ENCODE measurements around the gene PTPN6.

The PTPN6 gene

GRCh38 chr12:6936194-6936635 lies 14.9 kb upstream of the PTPN6 start:
- Histone ChIP-seq H3K36me3 (ENCODE audit: control insufficient read depth, insufficient read depth, low read length) (peaks cover 58% of the 10 kb centered on the region), H3K4me1 (ENCODE audit: control insufficient read depth, insufficient read depth, low read length) (peaks cover 5% of the 10 kb centered on the region; the same call in 1 of the 2 replicates), H3K27me3 (ENCODE audit: control insufficient read depth, insufficient read depth, low read length) (no peaks in the 10 kb centered on the region), H3K9me3 (ENCODE audit: control insufficient read depth, insufficient read depth, low read length) (no peaks in the 10 kb centered on the region), H3K4me3 (ENCODE audit: low read depth, low read length) (no peak overlapping the region), H3K27ac (ENCODE audit: low read depth, low read length) (no peak overlapping the region), H3K9ac (ENCODE audit: low read depth, low read length) (no peak overlapping the region)

- Histone ChIP-seq H3K4me3 (ENCODE audit: low read depth, low read length) (peak overlapping the region; percentile 71), H3K4me1 (ENCODE audit: control insufficient read depth, insufficient read depth, low read length) (peaks cover 5% of the 10 kb centered on the region; the same call in 1 of the 2 replicates), H3K27me3 (ENCODE audit: control insufficient read depth, insufficient read depth, low read length) (no peaks in the 10 kb centered on the region), H3K36me3 (ENCODE audit: control insufficient read depth, insufficient read depth, low read length) (peaks cover 64% of the 10 kb centered on the region), H3K9me3 (ENCODE audit: control insufficient read depth, insufficient read depth, low read length) (no peaks in the 10 kb centered on the region), H3K9ac (ENCODE audit: low read depth, low read length) (peak overlapping the region; percentile 88; the same call in 1 of the 2 replicates), H3K27ac (ENCODE audit: low read depth, low read length) (peak overlapping the region; percentile 98)
These were observed 14.3 kb upstream of the PTPN6 start for GRCh38 chr12:6936636-6937480.

DNA sequence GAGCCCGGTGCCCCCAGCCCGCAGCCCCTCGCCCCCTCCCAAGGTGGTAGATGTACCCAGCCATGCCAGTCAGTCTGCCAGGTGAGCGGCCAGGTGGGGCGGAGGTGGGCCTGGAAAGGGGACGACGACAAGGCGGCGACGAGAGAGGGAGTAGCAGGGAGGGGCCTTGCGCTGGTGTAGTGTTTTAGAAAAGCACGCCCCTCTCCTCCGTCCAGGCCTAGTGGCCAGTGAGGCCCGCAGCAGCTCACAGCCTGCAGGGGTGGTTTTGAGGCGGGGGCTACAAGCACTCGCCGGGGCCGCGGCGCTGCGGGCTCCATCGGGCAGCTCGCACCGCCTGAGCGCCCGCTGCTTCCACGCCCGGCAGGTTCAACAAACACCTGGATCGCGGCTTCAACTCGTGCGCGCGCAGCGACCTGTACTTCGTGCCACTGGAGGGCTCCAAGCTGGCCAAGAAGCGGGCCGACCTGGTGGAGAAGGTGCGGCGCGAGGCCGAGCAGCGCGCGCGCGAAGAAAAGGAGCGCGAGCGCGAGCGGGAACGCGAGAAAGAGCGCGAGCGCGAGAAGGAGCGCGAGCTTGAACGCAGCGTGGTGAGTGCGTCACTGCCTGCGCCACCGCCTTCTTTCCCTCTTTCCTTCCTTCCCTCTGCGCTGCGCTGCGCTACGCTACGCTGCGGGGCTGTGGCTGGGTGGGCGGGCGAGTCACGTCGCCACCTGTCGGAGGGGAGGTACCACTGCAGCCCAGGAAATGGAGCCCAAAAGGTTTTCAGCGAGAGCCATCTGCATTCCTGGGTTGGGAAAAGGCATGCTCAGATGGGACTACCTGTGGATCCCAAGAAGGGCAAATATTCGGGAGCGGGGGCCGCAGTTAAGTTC lies 13.4 kb upstream of the PTPN6 start:
- Histone ChIP-seq H3K4me3 (ENCODE audit: low read depth, low read length) (peak overlapping the region; percentile 71), H3K9ac (ENCODE audit: low read depth, low read length) (peak overlapping the region; percentile 88), H3K36me3 (ENCODE audit: control insufficient read depth, insufficient read depth, low read length) (peaks cover 60% of the 10 kb centered on the region), H3K4me1 (ENCODE audit: control insufficient read depth, insufficient read depth, low read length) (peaks cover 7% of the 10 kb centered on the region; the same call in 1 of the 2 replicates), H3K27me3 (ENCODE audit: control insufficient read depth, insufficient read depth, low read length) (no peaks in the 10 kb centered on the region), H3K9me3 (ENCODE audit: control insufficient read depth, insufficient read depth, low read length) (no peaks in the 10 kb centered on the region), H3K27ac (ENCODE audit: low read depth, low read length) (peak overlapping the region; percentile 98)

DNA sequence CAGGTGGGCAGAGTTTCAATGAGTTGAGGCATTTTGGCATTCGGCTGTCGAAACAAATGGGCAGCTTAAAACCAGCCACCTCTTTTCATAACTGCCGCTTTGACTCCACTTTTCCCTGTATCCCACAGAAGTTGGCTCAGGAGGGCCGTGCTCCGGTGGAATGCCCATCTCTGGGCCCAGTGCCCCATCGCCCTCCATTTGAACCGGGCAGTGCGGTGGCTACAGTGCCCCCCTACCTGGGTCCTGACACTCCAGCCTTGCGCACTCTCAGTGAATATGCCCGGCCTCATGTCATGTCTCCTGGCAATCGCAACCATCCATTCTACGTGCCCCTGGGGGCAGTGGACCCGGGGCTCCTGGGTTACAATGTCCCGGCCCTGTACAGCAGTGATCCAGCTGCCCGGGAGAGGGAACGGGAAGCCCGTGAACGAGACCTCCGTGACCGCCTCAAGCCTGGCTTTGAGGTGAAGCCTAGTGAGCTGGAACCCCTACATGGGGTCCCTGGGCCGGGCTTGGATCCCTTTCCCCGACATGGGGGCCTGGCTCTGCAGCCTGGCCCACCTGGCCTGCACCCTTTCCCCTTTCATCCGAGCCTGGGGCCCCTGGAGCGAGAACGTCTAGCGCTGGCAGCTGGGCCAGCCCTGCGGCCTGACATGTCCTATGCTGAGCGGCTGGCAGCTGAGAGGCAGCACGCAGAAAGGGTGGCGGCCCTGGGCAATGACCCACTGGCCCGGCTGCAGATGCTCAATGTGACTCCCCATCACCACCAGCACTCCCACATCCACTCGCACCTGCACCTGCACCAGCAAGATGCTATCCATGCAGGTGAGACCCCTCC lies 12.6 kb upstream of the PTPN6 start:
- peak overlapping the region; percentile 71 for H3K4me3 ChIP-seq (ENCODE audit: low read depth, low read length)
- H3K9me3 ChIP-seq (ENCODE audit: control insufficient read depth, insufficient read depth, low read length) = no peaks in the 10 kb centered on the region
- H3K27me3 ChIP-seq (ENCODE audit: control insufficient read depth, insufficient read depth, low read length) = no peaks in the 10 kb centered on the region
- H3K36me3 ChIP-seq (ENCODE audit: control insufficient read depth, insufficient read depth, low read length) = peaks cover 54% of the 10 kb centered on the region
- H3K9ac ChIP-seq (ENCODE audit: low read depth, low read length) = peak overlapping the region; percentile 39
- H3K27ac ChIP-seq (ENCODE audit: low read depth, low read length) = peak overlapping the region; percentile 98
- H3K4me1 ChIP-seq (ENCODE audit: control insufficient read depth, insufficient read depth, low read length) = peaks cover 12% of the 10 kb centered on the region; the same call in 1 of the 2 replicates

DNA sequence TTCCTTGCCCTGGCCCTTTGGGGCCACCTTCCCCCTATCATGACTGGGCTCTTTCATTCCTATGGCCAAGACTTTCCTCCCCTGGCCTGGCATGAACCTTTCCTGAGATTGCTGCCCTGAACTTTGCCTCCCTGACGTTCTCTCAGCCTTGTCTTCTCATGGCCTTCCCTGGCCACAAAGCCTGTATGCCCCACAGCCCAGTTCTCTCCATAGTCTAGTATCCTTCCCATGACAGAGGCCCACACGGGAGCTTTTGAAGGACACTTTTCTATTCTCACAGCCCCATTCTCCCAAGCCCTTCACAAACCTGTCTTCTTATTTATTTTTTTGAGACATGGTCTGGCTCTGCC lies 12.0 kb upstream of the PTPN6 start:
- H3K4me1 ChIP-seq (ENCODE audit: control insufficient read depth, insufficient read depth, low read length) = peaks cover 12% of the 10 kb centered on the region; the same call in 1 of the 2 replicates
- H3K27me3 ChIP-seq (ENCODE audit: control insufficient read depth, insufficient read depth, low read length) = no peaks in the 10 kb centered on the region
- H3K9ac ChIP-seq (ENCODE audit: low read depth, low read length) = no peak overlapping the region
- H3K27ac ChIP-seq (ENCODE audit: low read depth, low read length) = no peak overlapping the region
- H3K4me3 ChIP-seq (ENCODE audit: low read depth, low read length) = no peak overlapping the region
- H3K36me3 ChIP-seq (ENCODE audit: control insufficient read depth, insufficient read depth, low read length) = peaks cover 48% of the 10 kb centered on the region
- H3K9me3 ChIP-seq (ENCODE audit: control insufficient read depth, insufficient read depth, low read length) = no peaks in the 10 kb centered on the region

DNA sequence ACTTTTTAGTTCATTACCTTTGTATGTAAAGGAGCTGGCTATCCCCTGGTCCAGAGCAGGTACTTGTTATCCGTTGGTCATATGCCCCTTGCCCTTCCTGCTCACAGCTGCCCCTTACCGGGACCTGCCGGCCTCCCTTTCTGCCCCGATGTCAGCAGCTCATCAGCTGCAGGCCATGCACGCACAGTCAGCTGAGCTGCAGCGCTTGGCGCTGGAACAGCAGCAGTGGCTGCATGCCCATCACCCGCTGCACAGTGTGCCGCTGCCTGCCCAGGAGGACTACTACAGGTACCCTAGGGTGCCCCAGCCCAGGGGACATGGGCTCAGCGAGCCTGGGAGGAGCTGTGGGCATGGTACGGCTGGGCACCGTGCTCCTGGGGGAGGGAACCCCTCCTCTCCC lies 9.9 kb upstream of the PTPN6 start:
- Histone ChIP-seq H3K9ac (ENCODE audit: low read depth, low read length) (no peak overlapping the region), H3K27ac (ENCODE audit: low read depth, low read length) (no peak overlapping the region), H3K4me1 (ENCODE audit: control insufficient read depth, insufficient read depth, low read length) (peaks cover 24% of the 10 kb centered on the region), H3K27me3 (ENCODE audit: control insufficient read depth, insufficient read depth, low read length) (no peaks in the 10 kb centered on the region), H3K36me3 (ENCODE audit: control insufficient read depth, insufficient read depth, low read length) (peaks cover 27% of the 10 kb centered on the region), H3K4me3 (ENCODE audit: low read depth, low read length) (no peak overlapping the region), H3K9me3 (ENCODE audit: control insufficient read depth, insufficient read depth, low read length) (no peaks in the 10 kb centered on the region)

GRCh38 chr12:6941782-6942181 lies 9.4 kb upstream of the PTPN6 start:
- H3K9ac ChIP-seq (ENCODE audit: low read depth, low read length) = no peak overlapping the region
- H3K27ac ChIP-seq (ENCODE audit: low read depth, low read length) = no peak overlapping the region
- no peaks in the 10 kb centered on the region for H3K9me3 ChIP-seq (ENCODE audit: control insufficient read depth, insufficient read depth, low read length)
- H3K4me3 ChIP-seq (ENCODE audit: low read depth, low read length) = no peak overlapping the region
- peaks cover 26% of the 10 kb centered on the region for H3K4me1 ChIP-seq (ENCODE audit: control insufficient read depth, insufficient read depth, low read length)
- H3K27me3 ChIP-seq (ENCODE audit: control insufficient read depth, insufficient read depth, low read length) = no peaks in the 10 kb centered on the region
- H3K36me3 ChIP-seq (ENCODE audit: control insufficient read depth, insufficient read depth, low read length) = peaks cover 27% of the 10 kb centered on the region

GRCh38 chr12:6942331-6942665 lies 8.9 kb upstream of the PTPN6 start:
- no peak overlapping the region for H3K4me3 ChIP-seq (ENCODE audit: low read depth, low read length)
- peak overlapping the region; percentile 99 for H3K27ac ChIP-seq (ENCODE audit: low read depth, low read length)
- no peaks in the 10 kb centered on the region for H3K9me3 ChIP-seq (ENCODE audit: control insufficient read depth, insufficient read depth, low read length)
- no peak overlapping the region for H3K9ac ChIP-seq (ENCODE audit: low read depth, low read length)
- H3K36me3 ChIP-seq (ENCODE audit: control insufficient read depth, insufficient read depth, low read length) = peaks cover 27% of the 10 kb centered on the region
- H3K4me1 ChIP-seq (ENCODE audit: control insufficient read depth, insufficient read depth, low read length) = peaks cover 30% of the 10 kb centered on the region
- H3K27me3 ChIP-seq (ENCODE audit: control insufficient read depth, insufficient read depth, low read length) = no peaks in the 10 kb centered on the region

DNA sequence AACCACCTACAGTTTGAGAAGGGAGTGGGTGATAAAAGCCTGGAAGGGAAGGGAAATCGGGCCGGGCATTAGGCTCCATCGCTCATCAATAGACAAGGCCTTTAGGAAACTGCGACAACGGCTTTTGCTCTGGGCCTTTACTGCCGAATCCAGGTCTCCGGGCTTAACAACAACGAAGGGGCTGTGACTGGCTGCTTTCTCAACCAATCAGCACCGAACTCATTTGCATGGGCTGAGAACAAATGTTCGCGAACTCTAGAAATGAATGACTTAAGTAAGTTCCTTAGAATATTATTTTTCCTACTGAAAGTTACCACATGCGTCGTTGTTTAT lies 7.8 kb upstream of the PTPN6 start:
- Histone ChIP-seq H3K4me3 (ENCODE audit: low read depth, low read length) (peak overlapping the region; percentile 83), H3K9ac (ENCODE audit: low read depth, low read length) (peak overlapping the region; percentile 95), H3K36me3 (ENCODE audit: control insufficient read depth, insufficient read depth, low read length) (peaks cover 27% of the 10 kb centered on the region), H3K27ac (ENCODE audit: low read depth, low read length) (peak overlapping the region; percentile 99), H3K27me3 (ENCODE audit: control insufficient read depth, insufficient read depth, low read length) (no peaks in the 10 kb centered on the region), H3K4me1 (ENCODE audit: control insufficient read depth, insufficient read depth, low read length) (peaks cover 28% of the 10 kb centered on the region), H3K9me3 (ENCODE audit: control insufficient read depth, insufficient read depth, low read length) (no peaks in the 10 kb centered on the region)

GRCh38 chr12:6943722-6944380 lies 7.3 kb upstream of the PTPN6 start, which contains the start of the genes C12orf57 and RNU7-1:
Gene C12orf57, plus strand, starts transcription at chr12:6944022. Its CDS starts 100 bp downstream, at chr12:6944122.
Gene RNU7-1, plus strand, starts transcription at chr12:6943816.
- H3K9me3 ChIP-seq (ENCODE audit: control insufficient read depth, insufficient read depth, low read length) = no peaks in the 10 kb centered on the region
- peak within 1 kb of the TSS; percentile 99 for H3K27ac ChIP-seq (ENCODE audit: low read depth, low read length)
- H3K4me3 ChIP-seq (ENCODE audit: low read depth, low read length) = peak within 1 kb of the TSS; percentile 83
- peak within 1 kb of the TSS; percentile 95 for H3K9ac ChIP-seq (ENCODE audit: low read depth, low read length)
- peaks cover 26% of the 10 kb centered on the region for H3K36me3 ChIP-seq (ENCODE audit: control insufficient read depth, insufficient read depth, low read length)
- H3K27me3 ChIP-seq (ENCODE audit: control insufficient read depth, insufficient read depth, low read length) = no peaks in the 10 kb centered on the region
- peaks cover 25% of the 10 kb centered on the region for H3K4me1 ChIP-seq (ENCODE audit: control insufficient read depth, insufficient read depth, low read length)

Measured in HUES48 (cell line).